Epithelial cell of esophagus (primary cell): ENCODE measurements around the gene CES1.
"Not testable (repeated sequence)": the region's sequence is repeated elsewhere in the genome, so short reads cannot be mapped to it uniquely, and the experiment has no call there.

Experiments
- DNase-seq: peaks from one replicate; pipeline ENCODE4 v3.0.0; 2010; ENCODE audit warnings: low read depth
- H3K4me3 ChIP-seq: 2 replicates; pipeline ENCODE4 v1.5.1; 2011; ENCODE audit warnings: mild to moderate bottlenecking, low read length, control low read depth
- TF ChIP-seq, protein P1 (sequence below): IDR thresholded peaks from 2 replicates; pipeline ENCODE4 v1.5.1; 2011; ENCODE audit warnings: low read depth, mild to moderate bottlenecking, low read length, control low read depth, inconsistent platforms; ENCODE audit not compliant: insufficient read depth; ENCODE audit errors: missing control alignments

CES1 gene

DNA sequence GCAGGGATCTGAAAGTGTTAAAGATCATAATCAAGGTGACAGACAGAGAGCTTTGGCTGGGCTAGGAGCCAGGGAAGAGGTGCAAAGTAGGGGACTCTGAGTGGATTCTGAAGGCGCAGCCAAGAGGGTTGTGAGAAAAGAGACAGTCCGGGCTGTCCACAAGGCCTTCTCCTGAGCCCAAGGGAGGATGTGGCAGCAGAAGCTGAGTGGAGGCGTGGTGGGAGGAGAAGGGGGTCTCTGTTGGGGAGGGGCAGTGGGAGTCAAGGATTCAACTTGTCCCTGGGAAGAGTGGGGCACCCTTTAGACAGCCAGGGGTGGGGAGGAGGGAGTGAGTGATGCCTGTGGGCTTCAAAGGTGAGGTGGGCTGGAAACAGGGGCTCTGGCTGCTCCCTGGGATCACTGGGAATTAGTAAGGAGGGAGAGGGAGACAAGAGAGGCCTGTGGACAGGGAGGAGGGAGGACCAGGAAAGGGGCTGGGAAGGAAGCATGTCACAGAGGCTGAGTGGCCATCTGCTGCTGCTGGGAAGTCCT lies 10.6 kb downstream of the CES1 start:
- no peak for DNase-seq
- TF ChIP-seq, protein P1, sequence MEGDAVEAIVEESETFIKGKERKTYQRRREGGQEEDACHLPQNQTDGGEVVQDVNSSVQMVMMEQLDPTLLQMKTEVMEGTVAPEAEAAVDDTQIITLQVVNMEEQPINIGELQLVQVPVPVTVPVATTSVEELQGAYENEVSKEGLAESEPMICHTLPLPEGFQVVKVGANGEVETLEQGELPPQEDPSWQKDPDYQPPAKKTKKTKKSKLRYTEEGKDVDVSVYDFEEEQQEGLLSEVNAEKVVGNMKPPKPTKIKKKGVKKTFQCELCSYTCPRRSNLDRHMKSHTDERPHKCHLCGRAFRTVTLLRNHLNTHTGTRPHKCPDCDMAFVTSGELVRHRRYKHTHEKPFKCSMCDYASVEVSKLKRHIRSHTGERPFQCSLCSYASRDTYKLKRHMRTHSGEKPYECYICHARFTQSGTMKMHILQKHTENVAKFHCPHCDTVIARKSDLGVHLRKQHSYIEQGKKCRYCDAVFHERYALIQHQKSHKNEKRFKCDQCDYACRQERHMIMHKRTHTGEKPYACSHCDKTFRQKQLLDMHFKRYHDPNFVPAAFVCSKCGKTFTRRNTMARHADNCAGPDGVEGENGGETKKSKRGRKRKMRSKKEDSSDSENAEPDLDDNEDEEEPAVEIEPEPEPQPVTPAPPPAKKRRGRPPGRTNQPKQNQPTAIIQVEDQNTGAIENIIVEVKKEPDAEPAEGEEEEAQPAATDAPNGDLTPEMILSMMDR, result no peak
- H3K4me3 ChIP-seq, result no peak overlapping the region

DNA sequence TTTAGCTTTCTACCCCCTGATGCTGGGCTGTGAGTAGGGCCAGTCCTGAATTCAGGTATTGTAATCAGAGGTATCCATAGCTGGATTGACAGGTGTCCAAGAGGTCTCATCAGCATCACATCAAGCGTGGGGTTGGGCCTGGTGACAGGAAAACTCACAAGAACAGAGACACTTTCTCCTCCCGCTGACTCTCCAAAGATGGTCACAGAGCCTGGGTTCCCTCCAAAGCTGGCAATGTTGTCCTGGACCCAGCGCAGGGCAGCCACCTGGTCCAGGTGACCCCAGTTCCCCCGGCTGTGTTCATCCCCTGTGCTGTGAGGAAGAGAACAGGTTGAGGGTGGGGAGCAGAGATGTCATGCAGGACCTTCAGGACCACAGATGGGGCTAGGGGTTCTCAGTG lies 11.7 kb downstream of the CES1 start:
- TF ChIP-seq, protein P1, result no peak

DNA sequence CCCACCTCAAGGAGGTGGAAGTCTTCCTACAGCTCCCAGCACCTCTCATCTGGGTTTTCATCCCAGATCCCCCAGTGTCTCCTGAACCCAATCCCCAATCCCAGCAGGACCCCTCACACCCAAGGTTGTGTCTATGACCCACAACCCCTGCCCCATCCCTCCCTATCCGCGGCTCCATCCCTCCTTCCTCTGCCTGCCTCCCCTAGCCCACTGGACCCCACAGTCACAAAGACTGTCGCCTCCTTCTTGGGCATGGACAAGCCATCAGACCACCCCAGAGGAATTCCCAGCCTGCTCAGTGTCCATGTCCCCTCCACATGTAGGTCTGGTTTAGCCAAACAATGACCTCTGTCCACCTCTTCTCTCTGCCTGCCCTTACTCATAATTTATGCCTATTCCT lies 12.3 kb downstream of the CES1 start:
- TF ChIP-seq, protein P1, result no peak
- H3K4me3 ChIP-seq, result no peak overlapping the region
- no peak for DNase-seq

More for the DNA sequence above, 11.7 kb downstream of the CES1 start:
- no peak for DNase-seq
- no peak overlapping the region for H3K4me3 ChIP-seq

DNA sequence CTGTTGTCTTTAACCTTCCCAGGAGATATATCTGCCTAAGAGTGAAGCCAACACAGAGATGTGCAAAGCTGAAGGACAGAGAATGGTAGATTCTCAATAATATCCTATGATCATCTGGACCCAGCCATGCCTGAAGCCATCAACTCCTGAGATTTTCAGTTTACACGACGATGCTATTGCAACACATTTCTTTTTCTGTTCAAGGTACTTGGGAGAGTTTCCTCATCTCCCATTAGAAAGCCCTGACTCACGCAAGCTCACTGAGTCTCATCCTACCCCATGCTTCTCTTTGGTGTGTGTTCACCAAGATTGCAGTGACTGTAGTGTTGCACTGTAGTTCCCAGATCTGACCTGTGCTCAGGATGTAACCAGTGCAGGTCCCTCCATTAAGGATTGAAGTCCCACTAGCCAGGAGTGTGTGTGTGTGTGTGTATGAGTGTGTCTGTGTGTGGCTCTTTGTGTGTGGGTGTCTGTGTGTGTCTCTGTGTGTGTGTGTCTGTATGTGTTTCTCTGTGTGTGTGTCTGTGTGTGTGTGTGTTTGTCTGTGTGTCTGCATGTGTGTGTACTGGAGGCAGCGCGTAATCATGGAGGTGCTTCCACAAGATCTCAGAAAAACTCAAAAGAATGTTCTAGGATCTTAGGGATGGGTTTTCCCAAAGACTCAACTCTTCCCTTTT lies 15.5 kb downstream of the CES1 start:
- TF ChIP-seq, protein P1, result no peak
- no peak for DNase-seq
- H3K4me3 ChIP-seq, result no peak overlapping the region

DNA sequence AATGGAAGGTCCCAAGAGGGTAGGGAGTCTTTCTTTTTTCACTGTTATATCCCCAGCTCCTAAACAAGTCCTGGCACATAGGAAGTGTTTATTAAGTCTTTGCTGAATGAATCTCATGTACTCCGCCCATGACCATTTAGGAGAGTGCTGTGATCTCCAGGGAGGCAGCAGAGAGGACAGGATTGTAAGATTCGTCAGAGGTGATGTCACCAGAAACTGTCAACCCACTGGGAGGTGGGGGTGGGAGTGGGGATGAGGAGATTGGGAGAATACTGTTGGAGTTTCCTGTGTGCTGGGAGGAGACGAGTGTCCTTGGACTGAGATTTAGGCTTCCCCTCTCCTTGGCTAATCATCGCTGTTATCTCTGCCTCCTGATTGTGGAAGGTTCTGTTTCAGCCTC lies 16.7 kb downstream of the CES1 start:
- DNase-seq, H3K4me3 ChIP-seq: not testable (repeated sequence)

DNA sequence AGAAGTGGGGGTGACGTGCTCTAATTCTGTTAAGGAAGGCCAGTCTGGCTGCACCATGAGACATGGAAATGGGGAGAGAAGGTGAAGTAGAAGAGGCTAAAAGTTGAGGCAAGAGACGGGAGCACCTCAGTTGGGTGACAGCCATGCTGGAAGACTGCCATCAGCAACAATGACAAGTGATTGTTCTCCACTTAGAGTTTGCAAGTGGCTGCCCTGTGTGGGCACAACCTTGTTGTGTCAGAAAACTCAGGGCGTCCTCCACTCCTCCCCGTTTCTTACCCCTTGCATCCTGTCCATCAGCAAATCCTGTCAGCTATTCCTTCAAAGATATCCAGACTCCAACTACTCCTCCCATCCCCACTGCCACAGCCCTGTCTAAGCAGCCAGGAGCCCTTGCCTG lies 17.6 kb downstream of the CES1 start:
- TF ChIP-seq, protein P1, result no peak
- no peak for DNase-seq
- H3K4me3 ChIP-seq, result no peak overlapping the region

DNA sequence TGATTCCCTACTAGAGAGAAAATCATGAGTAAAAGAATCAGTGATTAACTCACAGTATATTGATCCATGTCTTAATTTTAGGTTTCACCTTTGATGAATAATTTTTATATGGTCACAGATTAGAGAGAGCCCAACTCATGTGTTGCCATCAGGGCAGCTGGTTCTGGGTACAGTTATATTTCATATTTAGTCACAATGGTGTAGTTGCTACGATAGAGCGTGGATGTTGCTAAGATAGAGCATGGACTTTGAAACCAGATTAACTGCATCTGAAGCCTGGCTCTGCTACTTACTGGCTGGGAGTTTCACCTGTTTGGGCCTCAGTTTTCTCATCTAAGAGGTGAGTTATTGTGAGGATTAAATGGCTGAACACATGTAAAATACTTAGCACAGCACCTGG lies 18.7 kb downstream of the CES1 start:
- not testable (repeated sequence) for DNase-seq, H3K4me3 ChIP-seq

DNA sequence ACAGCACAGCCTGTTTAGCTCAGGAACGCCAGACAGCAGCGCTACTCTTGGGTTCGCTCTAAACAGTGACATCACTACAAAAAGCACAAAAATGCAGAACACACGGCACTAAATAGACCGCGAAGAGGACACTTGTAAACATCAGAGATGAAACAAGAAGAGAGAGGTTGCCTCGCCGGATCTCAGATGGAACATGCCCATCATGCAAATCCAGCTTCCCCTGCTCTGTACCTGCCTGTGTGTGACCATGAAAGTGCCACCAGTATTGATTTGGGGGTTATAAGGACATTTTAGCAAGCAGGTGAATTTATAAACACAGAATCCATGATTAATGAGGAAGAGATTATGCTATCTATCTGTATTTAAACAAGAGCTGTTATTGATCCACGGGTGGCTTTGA lies 19.2 kb downstream of the CES1 start:
- DNase-seq, H3K4me3 ChIP-seq: not testable (repeated sequence)

DNA sequence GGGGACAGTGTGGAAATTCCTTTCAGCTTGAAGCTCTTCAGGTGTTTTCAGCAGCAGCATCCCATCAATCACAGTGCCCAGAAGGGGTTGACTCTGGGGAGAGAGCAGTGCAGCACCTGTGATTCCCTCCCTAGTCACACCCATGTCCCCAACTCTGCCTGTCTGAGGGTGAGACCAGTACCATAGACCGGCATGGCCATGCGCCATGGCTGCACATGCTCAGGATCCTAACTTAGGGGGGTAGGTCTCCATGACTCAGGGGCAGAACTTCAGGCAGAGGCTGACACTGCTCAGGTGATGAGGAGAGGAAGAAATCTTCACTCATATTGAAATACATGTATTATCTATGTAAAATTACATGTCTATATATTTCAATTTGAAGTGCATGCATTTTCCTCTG lies 19.9 kb downstream of the CES1 start:
- TF ChIP-seq, protein P1, result no peak
- DNase-seq, result no peak
- no peak overlapping the region for H3K4me3 ChIP-seq
